HepG2 (cell line): ENCODE measurements around the gene BSND. TPM values are rescaled to one million over a fixed set of nuclear protein-coding genes. Genes with fewer than 3 reads are reported as not detected.

Source experiments
- CENPT ChIP-seq: sonication (generic); formaldehyde crosslinking; IDR thresholded peaks from 2 replicates; pipeline ENCODE4 v1.8.0; 2022; ENCODE audit warnings: low read depth, mild to moderate bottlenecking, moderate library complexity, missing genetic modification reagents
- FOXK1 ChIP-seq: sonication (generic); formaldehyde crosslinking; IDR thresholded peaks from 2 replicates; pipeline ENCODE4 v1.4.0; 2020; ENCODE audit warnings: low read depth, missing genetic modification reagents, borderline replicate concordance
- HOXA3 ChIP-seq: sonication (generic); formaldehyde crosslinking; IDR thresholded peaks from 2 replicates; pipeline ENCODE4 v1.5.0; 2020; ENCODE audit warnings: missing genetic modification reagents
- MTA3 ChIP-seq: sonication (generic); formaldehyde crosslinking; IDR thresholded peaks from 2 replicates; pipeline ENCODE4 v1.4.0; 2020; ENCODE audit warnings: missing genetic modification reagents
- NAIF1 ChIP-seq: sonication (generic); formaldehyde crosslinking; IDR thresholded peaks from 2 replicates; pipeline ENCODE4 v1.5.0; 2020; ENCODE audit warnings: mild to moderate bottlenecking, missing genetic modification reagents, borderline replicate concordance
- NR2F6 ChIP-seq, 2 experiments: IDR thresholded peaks; 2 replicates each; pipeline ENCODE4 v1.6.1; 2016; ENCODE audit warnings: antibody characterized with exemption in 1 of 2, mild to moderate bottlenecking in 1 of 2
- PITX1 ChIP-seq: sonication (generic); formaldehyde crosslinking; IDR thresholded peaks from 2 replicates; pipeline ENCODE4 v1.5.1; 2020; ENCODE audit warnings: mild to moderate bottlenecking, missing genetic modification reagents
- PTBP1 ChIP-seq: fragments of 200-400 bp; formaldehyde crosslinking; IDR thresholded peaks from 2 replicates; pipeline ENCODE4 v1.6.1; 2018; ENCODE audit warnings: low read length, low read depth; ENCODE audit not compliant: poor library complexity, severe bottlenecking
- THRA ChIP-seq: sonication (generic); formaldehyde crosslinking; IDR thresholded peaks from 2 replicates; pipeline ENCODE4 v1.4.0; 2020; ENCODE audit warnings: missing genetic modification reagents, borderline replicate concordance
- ZKSCAN1 ChIP-seq: fragments of 150-350 bp; IDR thresholded peaks from 2 replicates; pipeline ENCODE4 v1.6.1; 2014; ENCODE audit warnings: low read length
- ZNF256 ChIP-seq: sonication (generic); formaldehyde crosslinking; conservative IDR thresholded peaks from 2 replicates; pipeline ENCODE4 v1.4.0; 2020; ENCODE audit warnings: missing genetic modification reagents
- ZNF687 ChIP-seq: sonication (generic); formaldehyde crosslinking; IDR thresholded peaks from 2 replicates; pipeline ENCODE4 v1.5.1; 2020; ENCODE audit warnings: mild to moderate bottlenecking, missing genetic modification reagents, moderate library complexity
- polyA plus RNA-seq, 8 experiments: library from polyadenylated mRNA; depleted of rRNA in 3 of 8; stranded (reverse) in 7 of 8; unstranded in 1 of 8; fragments of >200 nt; fragmentation: Illumina TruSeq in 4 of 8; extraction: Trizol in 4 of 8; gene quantifications; 2 replicates each; pipeline versions ENCODE4 v1.2.1 to v1.2.3, GENCODE V29; 2011 to 2016; ENCODE audit warnings: low read depth in 4 of 8, missing spikeins in 1 of 8, mixed read lengths in 1 of 8; ENCODE audit not compliant: insufficient read depth in 1 of 8
- total RNA-seq, 5 experiments: library from RNA; depleted of rRNA; stranded (reverse); fragments of >200 nt; fragmentation: Illumina TruSeq; extraction: Trizol; gene quantifications; 2 replicates each; pipeline ENCODE4 v1.2.3, GENCODE V29; 2016; ENCODE audit warnings: low read depth in 1 of 5
- TF ChIP-seq, protein P1 (sequence below), 2 experiments: sonication (generic) in 1 of 2; formaldehyde crosslinking in 1 of 2; IDR thresholded peaks; 2 replicates each; pipeline versions ENCODE4 v1.4.0 to v1.6.1; 2018 to 2020; ENCODE audit warnings: missing genetic modification reagents in 2 of 2, borderline replicate concordance in 1 of 2, low read depth in 1 of 2, mild to moderate bottlenecking in 1 of 2, missing biosample characterization in 1 of 2
- TF ChIP-seq, protein P2 (sequence below): sonication (generic); formaldehyde crosslinking; IDR thresholded peaks from 2 replicates; pipeline ENCODE4 v1.8.1; 2022; ENCODE audit warnings: low read depth, mild to moderate bottlenecking, missing genetic modification reagents

The BSND gene
- total and polyA plus RNA-seq, 2 of the 13 experiments (the other 11 are each of a cell fraction or from before 2014, with no cell fraction given), result not detected

DNA sequence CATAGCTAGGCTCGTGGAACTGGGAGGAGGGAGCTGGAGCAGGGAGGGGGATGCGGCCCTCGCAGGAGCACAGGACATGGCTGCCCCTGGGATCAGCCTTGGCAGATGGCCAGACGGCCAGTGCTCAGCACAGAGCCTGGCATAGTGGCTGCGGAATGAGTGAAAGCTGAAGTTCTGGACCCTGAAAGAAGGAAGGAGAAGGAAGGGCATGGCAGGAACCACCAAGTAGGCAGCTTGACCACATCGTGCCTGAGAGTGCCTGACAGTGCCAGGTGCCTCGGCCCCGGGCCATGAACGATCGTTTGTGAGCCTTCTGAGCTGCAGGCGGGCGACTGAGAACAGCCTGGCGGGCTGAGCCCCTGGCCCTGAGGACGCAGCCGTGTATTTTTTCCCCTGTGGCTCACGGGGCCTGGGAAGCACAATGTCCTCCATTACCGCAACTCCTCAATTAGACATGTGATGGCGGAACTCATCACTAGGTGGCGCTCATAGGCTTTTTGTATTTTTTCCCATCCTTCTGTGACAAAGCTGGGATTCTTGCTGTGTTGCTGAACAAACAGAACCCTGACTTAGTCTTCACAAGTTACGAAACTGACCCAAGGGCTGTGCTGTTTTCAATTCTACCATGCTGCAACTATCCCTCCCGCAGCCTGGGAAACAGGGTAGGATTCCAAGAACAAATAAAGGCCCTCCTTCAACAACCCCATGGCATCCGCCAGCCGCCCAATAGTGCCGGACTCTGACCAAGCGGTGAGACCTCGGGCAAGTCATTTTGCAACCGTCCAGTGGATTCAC, 48.2 kb upstream of the BSND start (continued):
- TF ChIP-seq ZNF687 (CRISPR knock-in tag) (peak; percentile 81), PITX1 (CRISPR knock-in tag) (no peak), NR2F6 (IDR thresholded peaks at IDR 0.05) (no peak), NR2F6 (CRISPR knock-in tag; IDR thresholded peaks at IDR 0.05) (no peak; the same call in 1 of the 2 replicates), ZKSCAN1 (no peak), THRA (no peak), MTA3 (CRISPR knock-in tag) (no peak), HOXA3 (CRISPR knock-in tag) (peak; percentile 41), ZNF256 (no peak), NAIF1 (CRISPR knock-in tag) (no peak), PTBP1 (no peak), CENPT (CRISPR knock-in tag) (0 out of 2 replicates have a peak, but pooled peaks have one; percentile 38), FOXK1 (CRISPR knock-in tag) (peak; percentile 24; the same call in 1 of the 2 replicates)
- TF ChIP-seq, protein P1, sequence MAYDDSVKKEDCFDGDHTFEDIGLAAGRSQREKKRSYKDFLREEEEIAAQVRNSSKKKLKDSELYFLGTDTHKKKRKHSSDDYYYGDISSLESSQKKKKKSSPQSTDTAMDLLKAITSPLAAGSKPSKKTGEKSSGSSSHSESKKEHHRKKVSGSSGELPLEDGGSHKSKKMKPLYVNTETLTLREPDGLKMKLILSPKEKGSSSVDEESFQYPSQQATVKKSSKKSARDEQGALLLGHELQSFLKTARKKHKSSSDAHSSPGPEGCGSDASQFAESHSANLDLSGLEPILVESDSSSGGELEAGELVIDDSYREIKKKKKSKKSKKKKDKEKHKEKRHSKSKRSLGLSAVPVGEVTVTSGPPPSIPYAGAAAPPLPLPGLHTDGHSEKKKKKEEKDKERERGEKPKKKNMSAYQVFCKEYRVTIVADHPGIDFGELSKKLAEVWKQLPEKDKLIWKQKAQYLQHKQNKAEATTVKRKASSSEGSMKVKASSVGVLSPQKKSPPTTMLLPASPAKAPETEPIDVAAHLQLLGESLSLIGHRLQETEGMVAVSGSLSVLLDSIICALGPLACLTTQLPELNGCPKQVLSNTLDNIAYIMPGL (CRISPR knock-in tag; IDR thresholded peaks at IDR 0.05; ENCODE audit: borderline replicate concordance in 1 of 2, low read depth in 1 of 2), result peak; percentile 45 to 75; a peak in 3 of 4 replicates
- TF ChIP-seq, protein P2, sequence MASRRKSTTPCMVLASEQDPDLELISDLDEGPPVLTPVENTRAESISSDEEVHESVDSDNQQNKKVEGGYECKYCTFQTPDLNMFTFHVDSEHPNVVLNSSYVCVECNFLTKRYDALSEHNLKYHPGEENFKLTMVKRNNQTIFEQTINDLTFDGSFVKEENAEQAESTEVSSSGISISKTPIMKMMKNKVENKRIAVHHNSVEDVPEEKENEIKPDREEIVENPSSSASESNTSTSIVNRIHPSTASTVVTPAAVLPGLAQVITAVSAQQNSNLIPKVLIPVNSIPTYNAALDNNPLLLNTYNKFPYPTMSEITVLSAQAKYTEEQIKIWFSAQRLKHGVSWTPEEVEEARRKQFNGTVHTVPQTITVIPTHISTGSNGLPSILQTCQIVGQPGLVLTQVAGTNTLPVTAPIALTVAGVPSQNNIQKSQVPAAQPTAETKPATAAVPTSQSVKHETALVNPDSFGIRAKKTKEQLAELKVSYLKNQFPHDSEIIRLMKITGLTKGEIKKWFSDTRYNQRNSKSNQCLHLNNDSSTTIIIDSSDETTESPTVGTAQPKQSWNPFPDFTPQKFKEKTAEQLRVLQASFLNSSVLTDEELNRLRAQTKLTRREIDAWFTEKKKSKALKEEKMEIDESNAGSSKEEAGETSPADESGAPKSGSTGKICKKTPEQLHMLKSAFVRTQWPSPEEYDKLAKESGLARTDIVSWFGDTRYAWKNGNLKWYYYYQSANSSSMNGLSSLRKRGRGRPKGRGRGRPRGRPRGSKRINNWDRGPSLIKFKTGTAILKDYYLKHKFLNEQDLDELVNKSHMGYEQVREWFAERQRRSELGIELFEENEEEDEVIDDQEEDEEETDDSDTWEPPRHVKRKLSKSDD, result peak; percentile 46; the same call in 1 of the 2 replicates
